ENCODE data around the gene GFRAL.

GFRAL gene, protein sequence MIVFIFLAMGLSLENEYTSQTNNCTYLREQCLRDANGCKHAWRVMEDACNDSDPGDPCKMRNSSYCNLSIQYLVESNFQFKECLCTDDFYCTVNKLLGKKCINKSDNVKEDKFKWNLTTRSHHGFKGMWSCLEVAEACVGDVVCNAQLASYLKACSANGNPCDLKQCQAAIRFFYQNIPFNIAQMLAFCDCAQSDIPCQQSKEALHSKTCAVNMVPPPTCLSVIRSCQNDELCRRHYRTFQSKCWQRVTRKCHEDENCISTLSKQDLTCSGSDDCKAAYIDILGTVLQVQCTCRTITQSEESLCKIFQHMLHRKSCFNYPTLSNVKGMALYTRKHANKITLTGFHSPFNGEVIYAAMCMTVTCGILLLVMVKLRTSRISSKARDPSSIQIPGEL

DNA sequence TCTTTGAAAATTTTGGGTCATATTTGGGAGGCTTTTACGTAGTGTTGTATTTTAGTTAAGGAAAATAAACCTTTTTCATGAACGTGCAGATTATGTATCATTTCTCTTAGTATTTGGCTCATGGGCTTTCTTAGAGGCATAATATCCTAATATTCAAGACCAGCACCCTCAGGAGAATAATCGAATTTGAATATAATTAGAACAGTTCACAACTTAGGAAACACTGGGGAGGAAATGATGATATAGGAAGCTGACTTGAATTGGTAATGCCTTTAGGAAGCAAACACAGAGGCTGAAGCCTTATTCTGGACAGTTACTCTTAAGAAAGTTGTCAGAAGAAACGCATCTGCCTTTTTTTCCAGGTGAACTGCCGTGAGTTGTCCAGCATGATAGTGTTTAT, at the start of gene GFRAL:
Gene GFRAL (plus strand): TSS at position 301 of the 400 bp plus-strand sequence. CDS start 86 bp downstream, at position 387.
- H3K9me2 ChIP-seq (ENCODE audit: low read depth, low read length) = no peaks in the 10 kb centered on the region

DNA sequence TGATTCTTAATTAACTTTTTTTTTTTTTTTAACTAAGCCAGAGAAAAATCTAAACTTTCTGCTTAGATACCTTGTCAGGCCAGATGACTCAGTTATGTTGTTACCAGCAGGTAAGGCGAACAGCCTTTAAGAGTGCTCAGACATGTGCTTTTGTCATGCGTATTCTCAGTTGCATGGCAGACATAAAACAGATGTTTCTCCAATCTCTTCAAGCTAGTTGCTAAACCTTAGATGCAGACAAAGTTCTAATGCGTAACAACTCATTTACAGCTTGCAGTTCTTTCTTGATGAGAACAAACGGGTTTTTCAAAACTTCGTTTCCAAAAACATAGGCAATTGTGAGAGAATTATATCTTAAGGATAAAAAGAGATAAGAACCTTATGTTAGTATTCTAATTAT, 49.6 kb upstream of the GFRAL start:
- Histone ChIP-seq H3K4me3 (ENCODE audit: low read depth, low read length, poor library complexity, severe bottlenecking) (no peak overlapping the region), H3K4me1 (ENCODE audit: insufficient read depth, low read length, severe bottlenecking) (no peaks in the 10 kb centered on the region), H4K20me1 (ENCODE audit: insufficient read depth, low read length) (no peaks in the 10 kb centered on the region), H3K36me3 (ENCODE audit: insufficient read depth, low read length) (no peaks in the 10 kb centered on the region), H2AFZ (ENCODE audit: low read length) (no peak overlapping the region), H3K27ac (ENCODE audit: low read depth, low read length, poor library complexity, severe bottlenecking) (no peak overlapping the region), H3K9me2 (ENCODE audit: low read depth, low read length) (no peaks in the 10 kb centered on the region), H3K9me3 (ENCODE audit: low read length) (no peaks in the 10 kb centered on the region), H3K4me2 (ENCODE audit: low read length) (no peak overlapping the region), H3K79me2 (ENCODE audit: insufficient read depth, low read length) (no peaks in the 10 kb centered on the region), H3K9ac (ENCODE audit: low read length) (no peak overlapping the region), H3K27me3 (ENCODE audit: insufficient read depth, low read length) (no peaks in the 10 kb centered on the region), H3F3A (ENCODE audit: insufficient read depth, low read length) (no peaks in the 10 kb centered on the region)
- no peak for TF ChIP-seq EZH2 (IDR thresholded peaks at IDR 0.05; ENCODE audit: borderline replicate concordance, low read length)
- TF ChIP-seq, protein P1, sequence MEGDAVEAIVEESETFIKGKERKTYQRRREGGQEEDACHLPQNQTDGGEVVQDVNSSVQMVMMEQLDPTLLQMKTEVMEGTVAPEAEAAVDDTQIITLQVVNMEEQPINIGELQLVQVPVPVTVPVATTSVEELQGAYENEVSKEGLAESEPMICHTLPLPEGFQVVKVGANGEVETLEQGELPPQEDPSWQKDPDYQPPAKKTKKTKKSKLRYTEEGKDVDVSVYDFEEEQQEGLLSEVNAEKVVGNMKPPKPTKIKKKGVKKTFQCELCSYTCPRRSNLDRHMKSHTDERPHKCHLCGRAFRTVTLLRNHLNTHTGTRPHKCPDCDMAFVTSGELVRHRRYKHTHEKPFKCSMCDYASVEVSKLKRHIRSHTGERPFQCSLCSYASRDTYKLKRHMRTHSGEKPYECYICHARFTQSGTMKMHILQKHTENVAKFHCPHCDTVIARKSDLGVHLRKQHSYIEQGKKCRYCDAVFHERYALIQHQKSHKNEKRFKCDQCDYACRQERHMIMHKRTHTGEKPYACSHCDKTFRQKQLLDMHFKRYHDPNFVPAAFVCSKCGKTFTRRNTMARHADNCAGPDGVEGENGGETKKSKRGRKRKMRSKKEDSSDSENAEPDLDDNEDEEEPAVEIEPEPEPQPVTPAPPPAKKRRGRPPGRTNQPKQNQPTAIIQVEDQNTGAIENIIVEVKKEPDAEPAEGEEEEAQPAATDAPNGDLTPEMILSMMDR (IDR thresholded peaks at IDR 0.05; ENCODE audit: low read length) = no peak

More for the DNA sequence above, at the start of gene GFRAL:
- no peaks in the 10 kb centered on the region for H4K20me1 ChIP-seq (ENCODE audit: insufficient read depth, low read length)
- H3K9ac ChIP-seq (ENCODE audit: low read length) = no peak within 1 kb of the TSS
- H3F3A ChIP-seq (ENCODE audit: insufficient read depth, low read length) = no peaks in the 10 kb centered on the region
- no peaks in the 10 kb centered on the region for H3K36me3 ChIP-seq (ENCODE audit: insufficient read depth, low read length)
- no peak within 1 kb of the TSS for H3K27ac ChIP-seq (ENCODE audit: low read depth, low read length, poor library complexity, severe bottlenecking)
- H3K27me3 ChIP-seq (ENCODE audit: insufficient read depth, low read length) = no peaks in the 10 kb centered on the region
- H3K4me3 ChIP-seq (ENCODE audit: low read depth, low read length, poor library complexity, severe bottlenecking) = no peak within 1 kb of the TSS
- H3K79me2 ChIP-seq (ENCODE audit: insufficient read depth, low read length) = no peaks in the 10 kb centered on the region
- H3K4me1 ChIP-seq (ENCODE audit: insufficient read depth, low read length, severe bottlenecking) = no peaks in the 10 kb centered on the region
- H2AFZ ChIP-seq (ENCODE audit: low read length) = no peak within 1 kb of the TSS
- no peak within 1 kb of the TSS for H3K4me2 ChIP-seq (ENCODE audit: low read length)
- H3K9me3 ChIP-seq (ENCODE audit: low read length) = no peaks in the 10 kb centered on the region
- no peak for TF ChIP-seq EZH2 (IDR thresholded peaks at IDR 0.05; ENCODE audit: borderline replicate concordance, low read length)
- TF ChIP-seq, protein P1 (IDR thresholded peaks at IDR 0.05; ENCODE audit: low read length) = no peak

DNA sequence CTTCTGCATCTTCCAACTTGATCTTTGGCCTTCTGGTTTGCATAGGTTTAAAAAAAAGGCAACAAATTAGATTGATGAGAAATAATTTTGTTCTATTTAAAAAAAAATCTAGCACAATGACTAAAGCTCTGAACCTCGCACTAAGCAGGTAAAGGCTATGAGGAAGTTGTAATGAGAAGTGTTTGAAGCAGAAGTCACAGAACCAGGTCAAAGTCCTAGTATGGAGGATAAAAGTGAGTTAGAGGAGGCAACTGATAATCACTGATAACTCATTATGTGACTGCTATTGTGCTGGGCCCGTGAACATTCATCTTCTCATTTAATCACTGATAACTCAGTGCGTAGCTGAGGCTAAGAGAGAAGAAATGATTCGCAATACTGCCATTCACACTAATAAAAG, 46.1 kb upstream of the GFRAL start:
- no peaks in the 10 kb centered on the region for H3K79me2 ChIP-seq (ENCODE audit: insufficient read depth, low read length)
- H3K27me3 ChIP-seq (ENCODE audit: insufficient read depth, low read length) = no peaks in the 10 kb centered on the region
- H3K9ac ChIP-seq (ENCODE audit: low read length) = no peak overlapping the region
- TF ChIP-seq, protein P1 (IDR thresholded peaks at IDR 0.05; ENCODE audit: low read length) = no peak
- no peak for TF ChIP-seq EZH2 (IDR thresholded peaks at IDR 0.05; ENCODE audit: borderline replicate concordance, low read length)
- H3K36me3 ChIP-seq (ENCODE audit: insufficient read depth, low read length) = no peaks in the 10 kb centered on the region
- H3F3A ChIP-seq (ENCODE audit: insufficient read depth, low read length) = no peaks in the 10 kb centered on the region
- H4K20me1 ChIP-seq (ENCODE audit: insufficient read depth, low read length) = no peaks in the 10 kb centered on the region
- H2AFZ ChIP-seq (ENCODE audit: low read length) = no peak overlapping the region
- no peak overlapping the region for H3K4me3 ChIP-seq (ENCODE audit: low read depth, low read length, poor library complexity, severe bottlenecking)
- H3K9me3 ChIP-seq (ENCODE audit: low read length) = no peaks in the 10 kb centered on the region
- H3K4me2 ChIP-seq (ENCODE audit: low read length) = no peak overlapping the region
- no peak overlapping the region for H3K27ac ChIP-seq (ENCODE audit: low read depth, low read length, poor library complexity, severe bottlenecking)
- no peaks in the 10 kb centered on the region for H3K4me1 ChIP-seq (ENCODE audit: insufficient read depth, low read length, severe bottlenecking)
- no peaks in the 10 kb centered on the region for H3K9me2 ChIP-seq (ENCODE audit: low read depth, low read length)
